Measurements from ENCODE around the gene NPSR1. TPM values are rescaled to one million over a fixed set of nuclear protein-coding genes. Genes with fewer than 3 reads are reported as not detected.

Gene NPSR1
- polyA plus RNA-seq, 1 of the 3 experiments (the other 2 are of a cell fraction), result not detected

GRCh38 chr7:34760271-34760670 lies 102.3 kb downstream of the NPSR1 start (continued):
- TF ChIP-seq MXI1 (IDR thresholded peaks at IDR 0.05; ENCODE audit: low read depth, low read length) (no peak), CTCF (IDR thresholded peaks at IDR 0.05) (no peak), SIN3A (IDR thresholded peaks at IDR 0.05; ENCODE audit: borderline replicate concordance, low read depth, low read length) (no peak), RCOR1 (IDR thresholded peaks at IDR 0.05; ENCODE audit: low read length) (no peak)

- no peak overlapping the region for H3K4me3 ChIP-seq (ENCODE audit: low read depth in 2 of 2, low read length in 1 of 2)
- H3K79me2 ChIP-seq (ENCODE audit: insufficient read depth), result no peaks in the 10 kb centered on the region
- H3F3A ChIP-seq (replicated peaks; ENCODE audit: insufficient read depth), result no peaks in the 10 kb centered on the region
- H2AFZ ChIP-seq (ENCODE audit: low read depth), result no peak overlapping the region
- peaks cover 0 to 2% of the 10 kb centered on the region in 2 experiments; a peak in 1 of 4 replicates for H3K4me1 ChIP-seq (ENCODE audit: control insufficient read depth in 1 of 2, insufficient read depth in 2 of 2, low read depth in 1 of 2, low read length in 1 of 2)
- no peaks in the 10 kb centered on the region for H3K9me2 ChIP-seq
- POLR2A ChIA-PET, result no interaction called here
- no peak overlapping the region for H3K4me2 ChIP-seq
- no peak overlapping the region for H3K9ac ChIP-seq
- WGBS (ENCODE audit: low lambda C conversion rate), result 9% methylated on average over 1 of the region's 1 CpG
- CTCF ChIA-PET, result no interaction called here
- H3K27me3 ChIP-seq (ENCODE audit: insufficient read depth), result peaks cover 5% of the 10 kb centered on the region; the same call in 1 of the 2 replicates
- no peaks in the 10 kb centered on the region for H4K20me1 ChIP-seq (ENCODE audit: insufficient read depth)
- H3K9me3 ChIP-seq, result no peaks in the 10 kb centered on the region
- TF ChIP-seq GABPA (IDR thresholded peaks at IDR 0.05; ENCODE audit: low read depth) (no peak), MEF2A (IDR thresholded peaks at IDR 0.05; ENCODE audit: borderline replicate concordance, low read depth) (no peak), ELF1 (IDR thresholded peaks at IDR 0.05) (no peak), JUND (IDR thresholded peaks at IDR 0.05) (no peak), PBX3 (IDR thresholded peaks at IDR 0.05) (no peak), ZBTB33 (IDR thresholded peaks at IDR 0.05; ENCODE audit: borderline replicate concordance, low read depth) (no peak), RFX5 (IDR thresholded peaks at IDR 0.05; ENCODE audit: low read length) (no peak), USF1 (IDR thresholded peaks at IDR 0.05; ENCODE audit: borderline replicate concordance, low read depth) (no peak), NFIC (IDR thresholded peaks at IDR 0.05; ENCODE audit: borderline replicate concordance) (no peak), RCOR1 (IDR thresholded peaks at IDR 0.05; ENCODE audit: low read length) (no peak), TCF12 (IDR thresholded peaks at IDR 0.05) (no peak), MAX (IDR thresholded peaks at IDR 0.05; ENCODE audit: low read depth) (no peak), RXRA (IDR thresholded peaks at IDR 0.05; ENCODE audit: borderline replicate concordance, low read depth) (no peak), NRF1 (IDR thresholded peaks at IDR 0.05; ENCODE audit: low read depth, low read length) (no peak)
- no peaks in the 10 kb centered on the region for H3K36me3 ChIP-seq (replicated peaks in 1 of 2; ENCODE audit: control insufficient read depth in 1 of 2, insufficient read depth in 2 of 2, low read length in 1 of 2)
- no peak for DNase-seq
- no peak overlapping the region for H3K27ac ChIP-seq (ENCODE audit: low read depth in 2 of 2, low read length in 1 of 2)
Observed at GRCh38 chr7:34761206-34761605, 103.2 kb downstream of the NPSR1 start.

All from SK-N-SH (cell line).